ENCODE measurements around the gene KIFBP. TPM values are rescaled to one million over a fixed set of nuclear protein-coding genes. Genes with fewer than 3 reads are reported as not detected.

Gene KIFBP
- polyA plus RNA-seq, 1 of the 3 experiments (the other 2 are of a cell fraction), result 16.9 TPM

GRCh38 chr10:69043931-69044531 is 55.4 kb downstream of the KIFBP start:
- Histone ChIP-seq H3K4me3 (ENCODE audit: low read depth in 2 of 2, low read length in 1 of 2) (no peak overlapping the region), H4K20me1 (ENCODE audit: insufficient read depth) (no peaks in the 10 kb centered on the region), H3K36me3 (replicated peaks in 1 of 2; ENCODE audit: control insufficient read depth in 1 of 2, insufficient read depth in 2 of 2, low read length in 1 of 2) (no peaks in the 10 kb centered on the region), H3K79me2 (ENCODE audit: insufficient read depth) (no peaks in the 10 kb centered on the region), H3K9ac (no peak overlapping the region), H3K9me2 (no peaks in the 10 kb centered on the region), H3K4me2 (no peak overlapping the region), H3F3A (replicated peaks; ENCODE audit: insufficient read depth) (no peaks in the 10 kb centered on the region), H2AFZ (ENCODE audit: low read depth) (no peak overlapping the region), H3K4me1 (ENCODE audit: control insufficient read depth in 1 of 2, insufficient read depth in 2 of 2, low read depth in 1 of 2, low read length in 1 of 2) (no peaks in the 10 kb centered on the region), H3K27ac (ENCODE audit: low read depth in 2 of 2, low read length in 1 of 2) (no peak overlapping the region), H3K27me3 (ENCODE audit: insufficient read depth) (no peaks in the 10 kb centered on the region), H3K9me3 (no peaks in the 10 kb centered on the region)
- ChIA-PET CTCF (interaction anchor here (0.8 kb wide), 1 partner anchor 349 kb away, joined by 3 read pairs; no protein-coding TSS in a partner anchor), POLR2A (no interaction called here)
- no peak for TF ChIP-seq PBX3 (IDR thresholded peaks at IDR 0.05)
- TF ChIP-seq IRF3 (IDR thresholded peaks at IDR 0.05; ENCODE audit: low read depth, low read length), result no peak
- TF ChIP-seq RXRA (IDR thresholded peaks at IDR 0.05; ENCODE audit: borderline replicate concordance, low read depth), result no peak
- TF ChIP-seq MEF2A (IDR thresholded peaks at IDR 0.05; ENCODE audit: borderline replicate concordance, low read depth), result no peak
- TF ChIP-seq REST (IDR thresholded peaks at IDR 0.05; ENCODE audit: low read depth, low read length), result no peak
- TF ChIP-seq GABPA (IDR thresholded peaks at IDR 0.05; ENCODE audit: low read depth), result no peak
- no peak for TF ChIP-seq ELF1 (IDR thresholded peaks at IDR 0.05)
- TF ChIP-seq JUND (IDR thresholded peaks at IDR 0.05), result no peak
- no peak for TF ChIP-seq YY1 (IDR thresholded peaks at IDR 0.05; ENCODE audit: low read depth)
- no peak for TF ChIP-seq MXI1 (IDR thresholded peaks at IDR 0.05; ENCODE audit: low read depth, low read length)
- no peak for TF ChIP-seq TEAD4 (IDR thresholded peaks at IDR 0.05; ENCODE audit: borderline replicate concordance, insufficient read depth)
- TF ChIP-seq EZH2phosphoT487 (IDR thresholded peaks at IDR 0.05; ENCODE audit: borderline replicate concordance, low read depth), result no peak
- DNase-seq, result no peak
- WGBS (ENCODE audit: low lambda C conversion rate), result 72% methylated on average over 10 of the region's 10 CpGs
